Posterior cingulate gyrus (tissue), 11 donors: ENCODE results near the gene AS3MT.

Experiments used
- DNase-seq, 10 donors: peaks; one replicate each; pipeline versions ENCODE4 v3.0.0 to v3.0.0-alpha.2; 2020 to 2021; ENCODE audit warnings: mixed read lengths in 3 of 10
- intact Hi-C: fragments of 100-400 bp; cut with DNase I; formaldehyde crosslinking; loops from one replicate; pipeline ENCODE4 v1.15.1; 2023

The AS3MT gene

DNA sequence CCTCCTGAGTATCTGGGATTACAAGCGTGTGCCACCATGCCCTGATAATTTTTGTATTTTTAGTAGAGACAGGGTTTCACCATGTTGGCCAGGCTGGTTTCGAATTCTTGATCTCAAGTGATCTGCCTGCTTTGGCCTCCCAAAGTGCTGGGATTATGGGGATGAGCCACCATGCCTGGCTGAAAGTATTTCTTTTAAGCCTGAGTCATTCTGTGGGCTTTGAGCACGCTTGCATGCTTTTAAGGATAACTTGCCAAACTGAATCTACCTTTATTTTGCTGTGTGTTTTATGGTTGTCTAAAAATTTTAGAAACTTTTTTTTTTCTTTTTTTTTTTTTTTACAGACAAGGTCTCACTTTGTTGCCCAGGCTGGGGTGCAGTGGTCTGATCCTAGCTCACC lies 82.0 kb downstream of the AS3MT start:
- intact Hi-C loops: no loop called here
- DNase-seq: no peak
